ENCODE data around the gene COPS3.
"Not testable (repeated sequence)": the region's sequence is repeated elsewhere in the genome, so short reads cannot be mapped to it uniquely, and the experiment has no call there.

The COPS3 gene

DNA sequence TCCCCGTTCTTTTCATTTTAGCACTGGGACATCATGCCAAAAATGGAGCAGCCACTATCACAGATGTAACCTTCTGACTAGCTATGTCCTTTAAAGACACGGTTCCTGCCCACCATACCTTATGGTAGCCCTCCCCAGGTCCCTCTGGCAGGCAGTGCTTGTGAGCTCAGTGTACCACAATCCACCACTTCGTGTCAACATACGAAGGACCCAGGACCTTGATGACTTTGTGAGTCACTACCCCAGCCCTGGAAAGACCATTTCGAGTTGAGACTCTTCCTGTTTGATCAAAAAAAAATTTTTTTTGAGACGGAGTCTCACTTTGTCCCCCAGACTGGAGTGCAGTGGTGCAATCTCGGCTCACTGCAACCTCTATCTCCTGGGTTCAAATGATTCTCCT, 23.0 kb downstream of the COPS3 start:
- H3K4me3 ChIP-seq (ENCODE audit: low read depth in 1 of 2, low read length in 1 of 2): no peak overlapping the region
- no peaks in the 10 kb centered on the region for H3K9me3 ChIP-seq

DNA sequence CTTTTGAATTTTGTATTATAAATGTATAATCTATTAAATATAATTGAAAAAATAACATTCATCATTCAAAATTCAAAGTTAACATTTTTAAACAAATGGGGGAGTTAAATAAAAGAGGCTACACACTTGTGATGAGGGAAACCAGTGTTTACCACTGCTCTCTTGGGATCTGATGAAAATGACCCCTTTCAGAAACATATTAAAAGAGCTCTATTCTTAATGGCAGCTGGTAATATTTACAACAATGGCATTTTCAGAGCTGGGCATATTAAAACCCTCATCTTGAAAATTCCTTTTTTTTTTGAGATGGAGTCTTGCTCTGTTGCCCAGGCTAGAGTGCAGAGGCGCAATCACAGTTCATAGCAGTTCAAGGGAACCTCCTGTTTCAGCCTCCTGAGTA, 24.7 kb downstream of the COPS3 start:
- Histone ChIP-seq H3K4me1 (ENCODE audit: control insufficient read depth in 1 of 2, insufficient read depth in 1 of 2, low read depth in 1 of 2, low read length in 1 of 2) (peaks cover 14 to 15% of the 10 kb centered on the region in 2 experiments), H3K4me3 (ENCODE audit: low read depth in 1 of 2, low read length in 1 of 2) (no peak overlapping the region), H3K36me3 (peaks cover 57% of the 10 kb centered on the region), H3K9me3 (no peaks in the 10 kb centered on the region), H3K27me3 (no peaks in the 10 kb centered on the region), H3K27ac (no peak overlapping the region)
- TF ChIP-seq CTCF (IDR thresholded peaks at IDR 0.05): no peak

More for the DNA sequence above, 23.0 kb downstream of the COPS3 start:
- Histone ChIP-seq H3K36me3 (peaks cover 58% of the 10 kb centered on the region), H3K27ac (no peak overlapping the region), H3K4me1 (ENCODE audit: control insufficient read depth in 1 of 2, insufficient read depth in 1 of 2, low read depth in 1 of 2, low read length in 1 of 2) (peaks cover 14 to 15% of the 10 kb centered on the region in 2 experiments), H3K27me3 (no peaks in the 10 kb centered on the region)
- no peak for TF ChIP-seq CTCF (IDR thresholded peaks at IDR 0.05)

GRCh38 chr17:17255689-17256088, 25.4 kb downstream of the COPS3 start:
- H3K4me3 ChIP-seq (ENCODE audit: low read depth in 1 of 2, low read length in 1 of 2); H3K27ac ChIP-seq; H3K27me3 ChIP-seq; H3K9me3 ChIP-seq: not testable (repeated sequence)
- peaks cover 57% of the 10 kb centered on the region for H3K36me3 ChIP-seq
- H3K4me1 ChIP-seq (ENCODE audit: control insufficient read depth in 1 of 2, insufficient read depth in 1 of 2, low read depth in 1 of 2, low read length in 1 of 2): peaks cover 14 to 15% of the 10 kb centered on the region in 2 experiments

- Histone ChIP-seq H3K4me3 (ENCODE audit: low read depth in 1 of 2, low read length in 1 of 2) (no peak overlapping the region), H3K36me3 (peaks cover 56% of the 10 kb centered on the region), H3K27me3 (no peaks in the 10 kb centered on the region), H3K27ac (peak overlapping the region; percentile 72), H3K9me3 (no peaks in the 10 kb centered on the region), H3K4me1 (ENCODE audit: control insufficient read depth in 1 of 2, insufficient read depth in 1 of 2, low read depth in 1 of 2, low read length in 1 of 2) (peaks cover 14 to 15% of the 10 kb centered on the region in 2 experiments)
- TF ChIP-seq CTCF (IDR thresholded peaks at IDR 0.05): no peak
These were observed 27.0 kb downstream of the COPS3 start for GRCh38 chr17:17254036-17254435.

GRCh38 chr17:17253406-17253805, 27.6 kb downstream of the COPS3 start:
- Histone ChIP-seq H3K9me3 (no peaks in the 10 kb centered on the region), H3K4me3 (ENCODE audit: low read depth in 1 of 2, low read length in 1 of 2) (no peak overlapping the region), H3K36me3 (peaks cover 56% of the 10 kb centered on the region), H3K27ac (peak overlapping the region; percentile 72), H3K4me1 (ENCODE audit: control insufficient read depth in 1 of 2, insufficient read depth in 1 of 2, low read depth in 1 of 2, low read length in 1 of 2) (peaks cover 14 to 15% of the 10 kb centered on the region in 2 experiments), H3K27me3 (no peaks in the 10 kb centered on the region)
- no peak for TF ChIP-seq CTCF (IDR thresholded peaks at IDR 0.05)

GRCh38 chr17:17252149-17252661, 28.8 kb downstream of the COPS3 start:
- Histone ChIP-seq H3K27me3 (no peaks in the 10 kb centered on the region), H3K4me1 (ENCODE audit: control insufficient read depth in 1 of 2, insufficient read depth in 1 of 2, low read depth in 1 of 2, low read length in 1 of 2) (peaks cover 14 to 15% of the 10 kb centered on the region in 2 experiments), H3K9me3 (no peaks in the 10 kb centered on the region), H3K4me3 (ENCODE audit: low read depth in 1 of 2, low read length in 1 of 2) (no peak overlapping the region), H3K27ac (no peak overlapping the region), H3K36me3 (peaks cover 60% of the 10 kb centered on the region)
- no peak for TF ChIP-seq CTCF (IDR thresholded peaks at IDR 0.05)
